HG03457 (cell line): ENCODE results near the gene ABTB2.
A peak's percentile ranks its signal among the peaks of the same experiment; 100 is the strongest.
"Not testable (repeated sequence)": the region's sequence is repeated elsewhere in the genome, so short reads cannot be mapped to it uniquely, and the experiment has no call there.

Experiments
- ATAC-seq: cut with Tn5 transposase; IDR thresholded peaks from one replicate; pipeline ENCODE4 v1.9.1; 2021; ENCODE audit warnings: moderate number of reproducible peaks; ENCODE audit not compliant: unreplicated experiment

ABTB2 gene

GRCh38 chr11:34266090-34266912 is 91.5 kb downstream of the ABTB2 start:
- ATAC-seq, result no peak

DNA sequence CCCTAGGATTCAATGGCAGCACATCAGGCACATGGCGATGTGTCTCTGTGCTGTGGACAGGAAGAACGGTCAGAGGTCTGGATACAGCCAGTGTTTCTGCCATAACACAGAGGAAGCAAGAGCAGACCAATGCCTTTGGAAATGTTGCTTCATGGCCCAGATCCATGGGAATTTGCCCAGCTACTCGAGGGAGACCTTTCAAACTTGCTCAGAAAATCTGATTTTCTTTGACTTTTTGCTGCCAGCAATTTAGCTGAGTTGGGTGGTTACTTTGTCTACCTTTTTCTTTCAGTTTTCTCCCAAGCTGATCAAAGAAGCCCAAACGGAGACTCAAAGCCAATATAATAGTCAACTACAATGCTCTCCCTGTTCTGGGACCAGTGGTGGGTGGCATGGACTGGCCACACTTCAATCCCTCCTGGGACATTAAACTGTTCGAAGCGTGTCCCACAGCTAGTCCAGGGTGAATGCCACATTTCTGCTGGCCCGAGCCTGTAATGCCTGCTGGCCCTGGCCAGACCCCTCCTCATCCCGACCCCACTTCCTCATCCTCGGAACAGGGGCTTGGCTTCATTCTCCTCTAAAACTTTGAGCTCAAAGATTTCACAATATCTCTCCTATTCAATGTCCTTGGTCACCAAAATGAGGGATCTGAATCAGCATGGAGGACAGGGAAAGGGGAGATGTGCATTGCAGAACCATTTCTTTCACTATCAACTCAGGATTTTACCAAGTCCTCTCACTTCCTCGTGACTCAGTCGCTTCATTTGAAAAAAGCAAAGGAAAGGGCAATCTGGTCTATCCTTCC is 93.3 kb downstream of the ABTB2 start:
- no peak for ATAC-seq

DNA sequence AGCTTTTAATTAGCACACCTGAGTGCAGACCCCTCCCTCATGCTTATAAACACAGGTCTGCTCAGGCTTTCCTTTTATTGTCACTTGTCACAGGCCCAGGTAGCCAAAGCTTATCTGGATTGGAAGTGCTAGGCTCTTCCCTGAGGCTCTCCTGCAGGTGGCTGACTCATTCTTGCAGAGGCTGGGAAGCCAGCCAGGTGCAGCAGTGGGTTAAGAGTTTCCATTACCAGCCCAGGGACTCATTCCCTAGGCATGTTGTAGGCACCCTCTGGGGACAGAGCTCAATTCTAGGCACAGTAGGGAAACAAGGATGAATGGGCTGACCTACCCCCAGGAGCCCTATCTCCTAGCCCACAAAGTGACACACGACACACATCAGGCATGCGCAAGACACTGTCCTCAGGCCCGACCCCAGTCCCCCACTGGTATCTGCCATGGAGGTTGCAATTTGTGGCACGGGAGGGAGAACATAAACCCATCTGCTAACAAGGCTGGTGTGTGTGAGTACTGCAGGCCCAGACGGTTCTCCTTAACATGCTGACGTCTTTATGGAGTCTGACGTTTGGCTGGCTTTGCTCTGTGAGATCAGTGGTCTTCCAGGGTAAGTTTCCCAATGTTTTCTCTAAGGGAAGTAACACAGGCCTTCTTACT is 94.2 kb downstream of the ABTB2 start:
- ATAC-seq, result no peak

DNA sequence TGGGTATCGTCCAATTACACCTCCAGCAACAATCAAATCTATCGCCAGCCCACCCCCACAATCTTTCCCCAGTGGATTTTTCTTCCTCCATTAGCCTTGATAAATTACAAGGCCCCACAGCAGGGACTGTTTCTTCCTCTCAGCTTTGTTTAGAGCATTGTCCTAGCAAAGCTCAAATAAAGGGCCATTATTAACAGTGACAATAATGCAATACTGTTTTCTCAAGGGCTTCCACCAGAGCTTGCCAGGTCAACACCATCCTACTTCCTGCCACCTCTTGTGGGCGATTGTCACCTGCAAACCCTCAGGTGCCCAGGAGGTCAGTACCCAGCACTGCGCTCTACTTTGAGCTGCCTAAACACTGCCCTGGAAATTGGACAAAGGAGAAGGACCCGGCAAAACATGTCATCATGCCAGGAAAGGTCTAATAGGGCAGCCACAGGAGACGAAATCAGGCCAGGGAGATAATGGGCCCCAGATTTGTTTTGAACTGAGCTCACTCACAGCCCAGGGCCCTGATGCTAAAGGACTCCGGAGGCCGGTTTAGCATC is 95.2 kb downstream of the ABTB2 start:
- ATAC-seq, result no peak

DNA sequence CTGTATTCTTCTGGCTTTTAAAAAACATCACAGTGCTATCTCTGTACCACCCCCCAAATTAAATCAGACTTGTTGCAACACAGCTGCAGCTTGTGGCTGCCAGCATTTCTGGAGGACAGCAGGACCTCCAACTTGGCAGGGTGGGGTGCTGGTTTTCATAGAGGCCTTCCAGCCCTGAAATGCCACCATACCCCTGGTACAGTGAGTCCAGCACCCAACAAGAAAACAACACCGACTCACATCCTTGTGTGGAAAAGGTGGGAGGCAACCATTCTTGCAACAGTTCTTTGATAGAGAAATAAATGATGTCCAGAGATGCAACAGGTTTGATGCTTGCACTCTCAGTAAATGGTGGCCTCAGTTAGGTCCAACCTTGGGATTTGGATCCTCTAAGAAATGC is 96.0 kb downstream of the ABTB2 start:
- ATAC-seq, result no peak

GRCh38 chr11:34261095-34261494 is 96.7 kb downstream of the ABTB2 start:
- no peak for ATAC-seq

DNA sequence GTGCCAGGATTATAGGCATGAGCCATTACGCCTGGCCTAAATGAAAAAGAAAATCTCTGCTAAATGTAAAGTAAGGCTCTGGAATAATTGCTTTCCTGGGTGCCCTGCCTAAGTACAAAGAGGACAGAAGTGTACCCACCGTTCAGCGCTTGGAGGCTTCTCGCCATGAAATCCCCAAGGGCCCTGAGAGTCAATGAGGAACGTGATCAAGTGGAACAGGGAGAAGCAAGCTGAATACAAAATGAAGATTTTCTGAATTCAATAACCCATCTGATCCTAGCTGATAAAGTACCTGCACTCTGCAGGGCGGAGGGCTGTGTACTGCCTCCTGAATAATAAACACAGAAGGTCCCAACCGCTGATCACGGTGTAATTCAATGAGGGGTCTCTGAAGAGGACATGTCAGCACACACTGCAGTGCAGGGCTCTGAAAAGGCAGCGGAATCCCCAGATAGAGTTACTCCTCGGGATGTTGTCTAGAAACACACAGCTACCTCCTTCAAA is 97.7 kb downstream of the ABTB2 start:
- ATAC-seq, result no peak

GRCh38 chr11:34259087-34259486 is 98.7 kb downstream of the ABTB2 start:
- ATAC-seq, result no peak

DNA sequence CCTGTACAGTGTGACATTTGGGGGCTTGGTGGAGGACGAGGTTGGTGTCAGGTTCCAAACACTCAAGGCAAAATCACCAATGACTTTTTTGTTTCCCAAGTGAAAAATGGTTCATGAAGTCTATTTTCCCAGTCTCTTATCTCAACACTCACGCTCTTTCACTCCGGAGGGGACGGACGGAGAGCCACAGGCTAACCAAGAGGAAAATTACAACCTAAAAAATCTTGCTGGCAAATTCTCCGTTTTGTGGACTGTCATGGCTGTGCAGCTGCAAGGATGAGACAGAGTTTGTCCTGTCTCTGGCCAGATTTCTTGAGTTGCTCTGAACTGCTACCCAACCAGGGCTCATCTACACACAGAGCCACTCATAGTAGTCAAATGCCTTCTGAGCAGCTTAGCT is 101.2 kb downstream of the ABTB2 start:
- no peak for ATAC-seq

- no peak for ATAC-seq
Measured at GRCh38 chr11:34256150-34256549, 101.7 kb downstream of the ABTB2 start.

DNA sequence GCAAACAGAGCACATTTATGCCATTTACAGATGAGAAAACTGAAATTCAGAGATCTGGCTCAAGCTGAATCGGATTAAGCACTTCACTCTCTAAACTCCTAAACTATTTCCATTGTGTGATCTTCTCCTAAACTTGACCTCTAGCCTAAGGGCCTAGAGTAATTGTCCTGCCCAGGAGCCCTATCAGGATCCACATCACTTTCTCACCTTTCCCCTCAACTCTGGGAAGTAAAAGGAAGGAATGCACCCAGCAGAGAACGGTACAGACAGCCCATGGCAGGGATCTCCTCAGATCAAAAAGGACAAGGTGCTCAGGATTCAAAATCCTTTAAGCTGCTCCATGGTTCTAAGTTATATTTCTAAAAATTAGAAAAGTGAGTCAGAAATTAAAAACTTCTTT is 102.7 kb downstream of the ABTB2 start:
- ATAC-seq, result no peak

DNA sequence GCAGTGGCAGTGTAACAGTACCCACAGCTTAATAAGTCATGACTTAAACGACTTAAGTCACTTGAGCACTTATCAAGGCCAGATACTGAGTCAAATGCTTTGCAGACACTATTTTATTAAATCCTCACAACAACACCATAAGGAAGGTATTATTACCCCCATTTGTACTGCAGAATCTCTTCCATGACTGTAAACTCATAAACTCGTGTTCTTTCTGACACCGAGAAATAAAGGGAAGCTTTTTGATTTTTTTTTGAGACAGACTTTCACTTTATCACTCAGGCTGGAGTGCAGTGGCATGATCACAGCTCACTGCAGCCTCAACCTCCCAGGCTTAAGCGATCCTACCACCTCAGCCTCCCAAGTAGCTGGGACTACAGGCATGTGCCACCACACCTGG is 103.8 kb downstream of the ABTB2 start:
- ATAC-seq, result no peak

GRCh38 chr11:34252651-34253050 is 105.2 kb downstream of the ABTB2 start:
- no peak for ATAC-seq

GRCh38 chr11:34252015-34252414 is 105.8 kb downstream of the ABTB2 start:
- ATAC-seq, result no peak

DNA sequence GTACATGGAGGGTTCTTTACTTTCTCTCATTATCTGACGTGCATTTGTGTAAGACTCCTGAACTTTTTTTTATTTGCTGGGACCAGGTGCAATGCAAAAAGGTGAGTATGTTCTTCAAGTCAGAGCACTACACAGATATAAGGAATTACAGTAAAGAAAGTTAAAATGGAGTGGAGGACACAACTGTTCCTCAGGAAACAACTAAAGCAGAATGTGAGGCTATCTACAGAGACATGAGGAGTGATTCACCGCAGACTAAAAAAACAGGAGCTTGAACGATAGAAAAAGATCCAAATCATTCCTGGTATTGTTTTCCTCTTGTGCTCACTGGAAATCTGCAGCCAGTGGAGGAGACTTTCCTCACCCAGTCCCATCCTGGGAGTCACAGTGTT is 106.2 kb downstream of the ABTB2 start:
- ATAC-seq, result no peak

DNA sequence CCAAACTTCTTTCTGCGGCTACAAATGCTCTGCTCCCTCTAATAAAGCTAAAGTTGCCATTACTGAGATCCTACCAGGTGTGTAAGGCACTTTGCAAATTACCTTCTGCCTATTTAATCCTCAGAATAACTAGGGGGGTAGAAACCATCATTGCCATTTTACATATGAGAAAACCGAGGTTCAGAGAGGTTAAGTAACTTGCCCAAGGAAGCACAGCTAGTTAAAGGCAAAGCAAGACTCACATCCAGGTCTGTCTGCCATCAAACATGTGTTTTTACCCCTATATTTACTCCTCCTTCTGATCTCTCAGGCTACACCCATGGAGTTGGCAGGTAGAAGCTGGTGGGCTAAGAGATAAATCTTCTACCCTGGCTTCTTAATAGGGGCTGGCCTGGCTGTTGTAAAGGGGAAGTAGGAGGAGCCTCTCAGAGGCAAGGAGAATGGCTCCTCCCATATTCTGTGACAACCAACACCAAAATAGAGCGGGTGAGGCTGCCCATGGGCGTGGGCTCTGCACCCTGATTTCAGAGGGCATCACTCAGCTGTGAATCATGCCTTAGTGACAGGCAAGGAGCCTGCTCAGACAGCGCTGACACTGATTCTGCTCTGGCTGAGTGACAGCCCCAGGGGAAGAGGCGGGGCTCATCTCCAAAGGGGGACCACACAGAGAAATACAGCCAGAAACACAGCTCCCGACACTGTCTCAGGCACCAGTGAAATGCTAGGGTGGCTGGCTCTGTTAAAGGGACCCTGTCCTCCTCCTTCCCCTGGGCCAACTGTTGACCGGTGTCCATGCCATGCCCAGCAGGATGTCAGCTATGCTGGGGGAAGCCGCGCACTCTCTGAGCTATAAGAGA is 106.8 kb downstream of the ABTB2 start:
- peak; percentile 79 for ATAC-seq

GRCh38 chr11:34250211-34250610 is 107.6 kb downstream of the ABTB2 start:
- ATAC-seq, result no peak

DNA sequence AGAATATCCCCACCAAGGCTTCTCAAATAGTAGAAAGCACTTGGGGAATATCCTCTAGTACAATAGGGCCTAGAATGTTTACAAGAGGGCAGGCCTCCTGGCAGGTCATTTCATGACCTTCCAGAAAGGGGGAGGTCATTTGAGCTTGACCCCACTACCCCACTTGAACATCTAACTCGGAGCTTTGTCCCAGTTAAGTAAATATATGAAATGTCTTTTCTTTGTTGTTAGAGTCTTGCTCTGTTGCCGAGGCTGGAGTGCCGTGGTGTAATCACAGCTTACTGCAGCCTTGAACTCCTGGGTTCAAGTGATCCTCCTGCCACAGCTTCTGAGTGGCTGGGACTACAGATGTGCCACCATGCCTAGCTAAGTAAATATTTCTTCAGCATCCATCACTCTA is 108.4 kb downstream of the ABTB2 start:
- ATAC-seq, result no peak

DNA sequence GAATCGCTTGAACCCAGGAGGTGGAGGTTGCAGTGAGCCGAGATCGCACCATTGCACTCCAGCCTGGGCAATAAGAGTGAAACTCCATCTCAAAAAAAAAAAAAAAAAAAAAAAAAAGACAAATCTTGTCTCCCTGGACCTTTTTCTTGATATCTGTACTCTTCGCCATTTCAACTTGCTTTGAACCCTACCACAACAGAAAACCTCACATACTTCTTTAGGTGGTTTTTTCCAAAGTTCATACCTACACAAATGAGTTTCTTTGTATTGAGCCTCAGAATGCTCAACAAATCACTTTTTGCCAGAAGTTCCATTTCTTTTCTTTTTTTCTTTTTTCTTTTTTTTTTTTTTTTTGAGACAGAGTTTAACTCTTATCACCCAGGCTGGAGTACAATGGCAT is 111.3 kb downstream of the ABTB2 start:
- not testable (repeated sequence) for ATAC-seq

- ATAC-seq, result no peak
Measured at GRCh38 chr11:34245041-34245440, 112.8 kb downstream of the ABTB2 start.
